GM19395 (cell line): ENCODE results near the gene NMNAT3.

Experiments
- ATAC-seq: cut with Tn5 transposase; IDR thresholded peaks from one replicate; pipeline ENCODE4 v1.9.1; 2021; ENCODE audit warnings: mild to moderate bottlenecking, moderate library complexity; ENCODE audit not compliant: unreplicated experiment

NMNAT3 gene

GRCh38 chr3:139552632-139553365, 125.0 kb downstream of the NMNAT3 start:
- ATAC-seq = no peak

- no peak for ATAC-seq
Observed at GRCh38 chr3:139548801-139549200, 129.0 kb downstream of the NMNAT3 start.

DNA sequence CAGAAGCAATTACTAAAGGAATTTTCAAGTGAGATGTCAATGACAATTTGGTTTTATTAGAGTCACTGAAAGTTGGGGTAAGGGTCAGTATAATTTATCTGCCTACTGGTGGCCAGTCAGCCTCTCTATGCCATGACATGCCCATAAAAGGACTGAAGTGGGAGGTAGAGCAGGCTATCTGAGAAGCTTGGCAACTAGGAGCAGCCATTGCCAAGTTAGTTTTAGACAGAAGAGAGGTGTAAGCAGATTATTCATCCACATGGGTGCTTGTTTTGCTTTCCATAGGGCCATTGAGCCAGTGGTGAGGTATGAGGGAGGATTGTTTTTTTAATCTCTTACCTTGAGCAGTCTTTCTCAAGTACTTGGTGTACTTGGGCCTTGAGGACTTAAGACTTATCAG, 130.1 kb downstream of the NMNAT3 start:
- ATAC-seq = no peak

DNA sequence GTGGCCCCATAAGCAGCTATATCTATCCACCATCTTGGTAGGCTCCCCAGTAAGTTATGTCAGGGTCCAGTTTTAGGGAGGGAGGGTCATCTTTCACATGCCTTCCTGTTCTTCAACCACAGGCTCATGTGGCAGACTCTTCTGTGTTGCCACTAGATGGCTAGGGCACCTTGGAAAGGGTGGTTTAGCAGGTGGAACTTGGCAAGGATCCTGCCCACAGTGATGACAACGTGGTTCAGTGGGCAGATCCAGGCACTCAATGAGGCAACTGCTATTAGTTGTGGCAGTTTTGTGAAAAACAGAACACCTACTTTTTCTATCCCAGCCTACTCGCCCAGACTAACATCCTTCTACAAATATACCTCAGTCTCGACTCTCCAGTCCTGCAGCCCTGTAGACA, 131.0 kb downstream of the NMNAT3 start:
- ATAC-seq = no peak

DNA sequence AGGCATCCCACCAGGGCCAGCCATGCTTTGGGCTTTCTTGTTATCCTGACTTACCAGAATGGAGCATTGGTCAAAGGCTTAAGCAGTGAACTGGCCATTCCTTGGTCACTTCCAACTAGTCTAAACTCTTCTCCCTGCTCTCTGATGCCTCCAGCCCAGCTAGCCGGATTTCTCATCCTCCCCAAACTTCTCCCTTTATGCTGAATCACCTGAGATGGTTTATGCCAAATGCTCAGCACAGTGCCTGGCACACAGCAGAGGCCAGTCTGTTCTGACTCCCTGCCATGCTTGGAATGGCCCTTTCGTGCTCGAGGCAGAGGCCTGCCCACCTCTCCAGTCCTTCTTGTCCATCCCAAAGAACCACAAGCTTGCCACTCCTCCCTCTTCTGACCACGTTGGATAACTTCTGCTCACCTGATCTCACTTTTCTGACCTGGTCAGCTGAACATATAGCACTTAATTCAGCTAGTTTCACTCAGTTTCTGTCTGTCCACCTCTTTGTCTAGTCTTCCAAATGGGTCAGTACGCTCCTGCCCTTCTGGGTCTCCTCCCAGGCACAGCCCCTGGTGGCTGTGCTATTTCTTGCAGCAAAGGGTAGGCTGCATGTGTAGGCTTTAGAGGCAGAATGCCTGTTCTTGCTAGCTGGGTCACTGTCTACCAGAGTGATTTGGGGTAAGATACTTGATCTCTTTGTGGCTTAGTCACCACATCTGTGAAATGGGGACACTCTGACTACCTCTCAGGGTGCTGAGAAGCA, 136.1 kb downstream of the NMNAT3 start:
- ATAC-seq = no peak

DNA sequence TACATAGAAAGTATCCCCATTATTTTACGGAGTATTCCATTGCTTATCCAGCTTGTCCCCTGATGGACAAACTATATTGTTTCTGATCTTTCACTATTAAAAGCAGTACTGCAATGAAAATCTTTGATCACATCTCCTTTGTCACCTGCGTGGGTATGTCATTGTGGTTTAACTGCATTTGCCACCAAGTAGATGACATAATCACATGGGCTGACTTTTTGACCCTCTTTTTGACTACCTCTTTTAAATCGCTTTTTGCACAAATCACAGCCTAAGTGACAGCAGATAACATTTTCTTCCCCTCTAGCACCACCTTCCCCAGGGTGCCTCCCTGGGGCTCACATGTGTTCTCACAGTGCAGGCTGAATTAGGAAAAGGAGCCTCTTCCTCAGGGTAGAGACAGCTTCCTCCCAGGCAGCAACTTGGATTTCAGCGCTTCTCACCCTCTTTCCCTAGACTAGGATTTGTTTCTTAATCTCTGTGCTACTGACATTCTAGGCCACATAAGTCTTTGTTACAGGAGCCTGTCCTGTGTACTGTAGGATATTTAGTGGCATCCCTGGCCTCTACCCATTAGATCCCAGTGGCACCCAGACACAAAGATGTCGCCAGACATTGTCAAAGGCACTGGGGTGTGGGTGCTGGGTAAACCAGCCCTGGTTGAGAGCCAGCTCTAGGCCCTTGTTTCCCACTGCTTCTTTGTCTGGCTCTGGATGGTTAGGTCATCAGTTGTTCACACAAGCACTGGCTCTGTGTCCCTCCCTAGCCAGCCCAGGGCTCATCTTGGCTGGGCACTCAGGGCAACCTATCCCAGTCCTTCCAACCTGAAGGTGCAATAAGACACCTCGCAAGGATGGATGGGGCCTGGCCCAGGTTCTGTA, 136.9 kb downstream of the NMNAT3 start:
- no peak for ATAC-seq

DNA sequence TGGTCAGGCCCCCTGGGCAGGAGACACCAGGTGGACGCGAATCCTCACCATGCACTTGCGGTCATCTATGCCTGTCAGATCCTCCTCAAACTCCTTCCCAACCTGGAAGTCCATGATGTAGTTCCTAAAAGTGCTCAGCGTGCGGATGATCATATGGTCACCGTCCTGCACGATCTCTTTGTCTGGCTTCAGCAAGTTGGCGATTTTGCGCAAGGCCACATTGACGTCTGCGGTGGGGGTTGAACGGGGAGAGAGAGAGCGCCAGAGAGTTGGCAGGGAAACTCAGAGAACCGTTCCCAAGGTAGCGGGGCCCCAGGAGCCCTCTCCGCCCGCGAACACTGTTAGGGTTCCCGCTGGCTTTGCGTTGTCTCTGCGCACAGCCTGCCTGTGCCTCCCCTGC, 139.0 kb downstream of the NMNAT3 start:
- no peak for ATAC-seq

DNA sequence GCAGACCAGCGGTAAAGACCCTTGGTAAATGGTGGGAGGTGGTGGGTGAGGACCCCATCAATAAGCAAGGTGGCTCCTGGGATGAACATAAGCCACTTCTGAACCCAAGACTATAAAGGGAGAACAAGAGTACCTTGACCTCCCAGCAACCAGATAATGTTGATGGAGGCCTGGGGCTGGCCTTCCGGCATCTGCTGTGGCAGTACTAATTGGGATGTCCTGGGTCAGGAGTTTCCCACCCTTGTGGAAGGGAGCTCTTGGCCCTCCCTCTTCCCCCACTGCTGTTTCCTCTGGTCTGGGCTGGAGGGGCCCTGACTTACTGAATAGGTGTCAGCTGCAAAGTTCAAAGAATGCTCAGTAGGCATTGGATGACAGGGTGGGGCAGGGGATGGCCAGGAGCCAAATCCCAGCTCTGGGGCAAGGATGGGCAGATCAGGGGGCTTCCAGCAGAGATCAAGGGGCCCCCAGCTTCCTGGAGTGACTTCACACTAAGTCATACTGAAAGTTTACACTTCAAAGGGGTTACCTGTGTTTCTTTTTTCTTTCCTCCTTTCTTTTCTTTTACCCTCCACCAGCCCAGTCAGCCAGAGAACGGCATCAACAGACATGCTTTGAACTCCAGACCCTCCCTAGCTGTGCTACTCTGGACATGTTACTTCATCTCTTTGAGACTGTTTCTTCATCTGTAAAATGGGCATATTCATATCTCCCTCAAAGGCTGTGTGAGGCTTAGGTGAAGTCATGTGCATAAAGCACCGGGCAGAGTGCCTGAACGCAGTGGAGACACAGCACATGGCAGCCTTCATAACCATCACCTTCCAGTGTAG, 139.8 kb downstream of the NMNAT3 start:
- ATAC-seq = no peak

GRCh38 chr3:139537361-139537760, 140.4 kb downstream of the NMNAT3 start:
- ATAC-seq = no peak

DNA sequence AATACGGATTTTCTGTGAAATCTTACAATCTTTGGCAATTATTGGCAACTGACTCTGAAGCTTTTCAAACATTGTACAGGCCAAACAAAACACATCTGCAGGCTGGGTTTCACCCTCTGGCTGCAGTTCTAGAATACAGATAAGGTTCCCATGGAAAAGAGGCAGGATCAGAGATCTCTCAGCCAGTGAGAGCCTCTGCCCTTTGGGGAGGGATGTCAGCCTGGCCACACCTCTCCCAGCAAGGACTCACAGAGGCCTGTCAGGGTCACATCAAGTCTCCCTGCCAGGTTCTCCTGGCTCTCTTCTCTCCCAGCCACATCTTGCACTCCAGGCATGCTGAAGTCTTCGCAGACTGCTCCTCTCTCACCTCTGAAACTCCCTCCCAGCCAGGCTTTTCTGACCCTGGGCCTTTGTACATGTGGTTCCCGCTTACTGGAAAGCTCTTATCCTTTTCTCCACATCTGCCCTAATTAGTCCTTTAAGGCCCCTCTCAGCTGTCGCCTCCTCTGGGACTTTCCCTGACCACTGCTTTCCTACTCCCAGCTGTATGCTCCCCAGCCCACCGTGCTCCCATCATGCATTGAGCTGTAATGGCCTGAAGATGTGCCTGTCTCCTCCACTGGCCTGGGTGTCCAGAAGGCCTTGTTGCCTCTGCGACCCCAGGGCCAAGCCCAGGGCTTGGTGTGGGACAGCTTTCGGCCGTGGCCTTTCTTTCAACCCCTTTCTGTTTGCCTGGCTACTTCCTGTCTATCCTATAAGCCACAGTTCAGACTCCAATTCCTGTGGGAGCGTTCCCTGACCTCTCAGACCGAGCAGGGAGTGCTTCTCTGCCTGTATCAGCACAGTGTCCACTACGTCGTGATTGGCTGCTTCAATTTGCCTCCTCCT, 142.5 kb downstream of the NMNAT3 start:
- ATAC-seq = no peak

DNA sequence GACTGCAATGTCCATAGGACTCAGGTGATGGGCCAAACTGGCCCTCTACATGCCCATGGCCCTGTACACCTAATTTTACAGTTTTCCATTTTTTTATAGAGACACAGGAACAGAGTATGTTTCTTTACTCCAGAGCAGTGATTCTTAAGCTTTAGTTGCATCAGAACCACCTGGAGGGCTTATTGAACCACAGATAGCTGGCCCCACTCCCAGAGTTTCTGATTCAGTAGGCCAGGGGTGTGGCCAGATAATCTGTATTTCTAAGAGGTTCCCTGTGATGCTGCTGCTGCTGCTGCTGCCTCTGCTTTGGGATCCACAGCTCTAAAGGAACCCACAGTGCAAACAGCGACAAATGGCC, 143.3 kb downstream of the NMNAT3 start:
- no peak for ATAC-seq

DNA sequence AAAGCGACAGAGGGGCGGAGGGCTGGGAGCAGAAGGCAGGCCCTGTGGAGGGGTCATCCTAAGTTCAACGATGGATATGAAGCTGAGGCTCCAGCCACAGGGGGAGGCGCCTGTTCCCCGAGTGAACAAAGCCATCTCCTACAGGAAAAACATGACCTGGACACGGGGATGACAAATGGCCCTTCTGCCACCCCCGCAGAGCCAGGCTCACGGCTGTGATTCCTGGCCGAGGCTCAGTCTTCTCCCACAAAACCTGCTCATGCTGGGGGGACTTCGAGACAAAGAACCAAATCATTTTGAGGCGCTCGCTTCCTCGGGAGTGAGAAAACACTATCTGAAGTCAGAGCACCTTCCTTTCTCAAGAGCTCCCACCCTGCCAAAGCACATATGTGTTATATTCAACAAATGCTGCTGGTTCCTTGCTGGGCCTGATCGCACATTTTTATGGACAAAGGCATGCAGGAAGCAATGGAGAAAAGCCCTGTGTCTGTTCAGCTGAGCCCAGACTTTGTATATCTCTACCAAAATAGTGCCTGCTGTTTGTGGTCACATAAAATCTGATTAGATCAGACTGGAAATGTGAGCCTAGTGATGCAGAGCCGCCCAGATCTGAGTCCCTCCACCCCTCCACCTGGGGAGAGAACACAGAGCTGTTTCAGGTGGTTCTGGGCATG, 143.9 kb downstream of the NMNAT3 start:
- ATAC-seq = no peak

- ATAC-seq = no peak
Observed at GRCh38 chr3:139532976-139533375, 144.8 kb downstream of the NMNAT3 start.

DNA sequence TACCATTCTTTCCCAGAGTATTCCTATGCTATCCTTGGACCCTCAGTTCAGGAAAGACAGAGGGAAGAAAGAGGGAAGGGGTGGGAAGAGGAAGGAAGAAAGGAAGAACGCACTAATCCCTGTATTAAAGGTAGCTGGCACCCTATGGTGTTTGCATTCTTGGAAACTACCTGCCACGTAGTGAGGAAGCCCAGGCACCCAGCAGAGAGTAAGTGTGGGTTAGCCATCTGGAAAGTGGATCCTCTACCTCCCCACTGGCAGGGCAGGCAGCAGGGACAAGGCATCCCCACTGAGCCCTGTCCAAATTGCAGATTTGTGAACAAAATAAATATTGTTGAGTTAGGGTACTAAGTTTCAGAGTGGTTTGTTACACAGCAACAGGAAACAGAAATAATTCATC, 147.1 kb downstream of the NMNAT3 start:
- ATAC-seq = no peak

- ATAC-seq = no peak
Observed at GRCh38 chr3:139529662-139530061, 148.1 kb downstream of the NMNAT3 start.

DNA sequence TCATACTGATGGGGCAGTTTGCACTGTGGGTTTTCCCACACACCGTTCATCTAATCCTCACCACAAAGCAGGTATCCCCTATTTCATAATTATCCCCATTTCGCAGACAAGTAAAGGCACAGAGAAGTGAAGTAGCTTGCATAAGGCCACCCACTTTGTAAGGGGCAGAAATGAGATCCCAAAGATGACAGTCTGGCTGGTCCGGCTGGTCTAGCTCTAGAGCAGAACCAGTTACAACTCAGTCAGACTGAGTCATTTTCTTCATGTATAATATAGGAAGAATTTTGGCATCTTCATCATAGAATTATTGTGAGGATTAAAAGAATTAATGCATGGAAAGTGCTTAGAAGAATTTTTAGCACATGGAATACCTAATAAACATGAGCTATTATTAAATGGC, 148.8 kb downstream of the NMNAT3 start:
- no peak for ATAC-seq

DNA sequence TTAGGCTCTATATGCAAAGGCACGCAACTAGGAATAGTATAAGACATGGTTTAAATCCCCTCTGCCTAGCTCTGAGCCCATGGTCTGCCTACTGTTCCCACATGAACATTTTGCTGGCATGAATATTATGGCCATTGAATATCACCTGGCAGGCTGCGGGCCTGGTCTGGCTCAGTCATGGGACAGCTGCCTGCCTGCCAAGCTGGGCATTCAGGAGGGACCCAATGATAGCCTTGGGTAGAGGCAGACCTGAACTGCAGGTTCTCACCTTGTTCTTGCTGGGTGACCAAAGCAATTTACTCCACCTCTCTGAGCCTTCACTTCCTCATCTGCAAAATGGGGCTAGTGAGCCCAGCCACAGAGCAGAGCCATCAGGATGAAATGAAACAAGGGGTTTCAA, 149.5 kb downstream of the NMNAT3 start:
- no peak for ATAC-seq

GRCh38 chr3:139527265-139527664, 150.5 kb downstream of the NMNAT3 start:
- no peak for ATAC-seq

DNA sequence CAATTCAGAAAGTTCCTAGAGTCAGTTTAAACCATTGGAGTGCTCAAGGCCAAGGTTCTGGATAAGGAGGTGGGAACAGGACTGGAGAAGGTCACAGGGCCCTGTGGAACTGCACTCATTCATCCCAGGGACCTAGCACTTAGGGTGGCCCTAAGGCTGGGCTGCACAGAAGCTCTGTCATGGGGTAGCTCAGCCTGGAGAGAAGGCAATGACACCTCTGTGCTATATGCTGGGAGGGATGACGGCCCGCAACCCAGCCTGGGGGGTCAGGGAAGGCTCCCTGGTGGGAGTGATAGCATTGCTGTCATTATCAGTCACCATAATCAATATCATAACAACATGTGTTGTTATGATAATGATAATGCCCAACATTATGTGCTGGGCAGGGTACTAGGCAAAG, 151.6 kb downstream of the NMNAT3 start:
- ATAC-seq = no peak
